ENCODE data around the gene PIM2.

DNA sequence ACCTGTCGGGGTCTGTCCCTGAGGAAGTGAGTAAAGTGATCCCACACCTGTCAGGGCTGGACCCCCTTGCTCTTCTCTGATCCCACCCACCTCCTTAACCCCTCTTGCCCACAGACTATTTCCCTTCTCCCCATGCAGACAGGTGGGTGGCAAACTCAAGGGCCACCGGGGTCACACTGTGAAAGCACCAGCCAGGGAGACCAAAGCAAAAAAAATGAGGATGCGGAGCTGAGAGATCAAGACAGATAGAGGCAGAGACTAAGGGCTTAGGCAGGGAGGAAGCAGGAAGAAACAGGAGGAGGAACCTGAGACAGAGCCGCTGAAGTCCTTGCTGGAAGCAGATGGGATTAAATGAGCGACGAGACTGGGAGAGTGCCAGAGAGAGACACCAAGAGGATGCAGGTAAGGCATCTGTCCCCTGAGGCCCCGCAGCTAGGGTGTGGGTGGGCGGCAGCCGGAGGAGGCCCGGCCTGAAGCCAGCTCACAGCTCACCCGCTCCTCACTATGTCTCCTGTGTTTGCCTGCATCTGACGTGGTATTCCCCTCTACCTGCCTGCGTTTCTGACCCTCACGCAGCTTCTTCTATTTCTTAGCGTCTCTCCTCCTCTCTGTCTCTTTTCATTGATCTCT lies 28.4 kb downstream of the PIM2 start:
- TF ChIP-seq, protein P1, sequence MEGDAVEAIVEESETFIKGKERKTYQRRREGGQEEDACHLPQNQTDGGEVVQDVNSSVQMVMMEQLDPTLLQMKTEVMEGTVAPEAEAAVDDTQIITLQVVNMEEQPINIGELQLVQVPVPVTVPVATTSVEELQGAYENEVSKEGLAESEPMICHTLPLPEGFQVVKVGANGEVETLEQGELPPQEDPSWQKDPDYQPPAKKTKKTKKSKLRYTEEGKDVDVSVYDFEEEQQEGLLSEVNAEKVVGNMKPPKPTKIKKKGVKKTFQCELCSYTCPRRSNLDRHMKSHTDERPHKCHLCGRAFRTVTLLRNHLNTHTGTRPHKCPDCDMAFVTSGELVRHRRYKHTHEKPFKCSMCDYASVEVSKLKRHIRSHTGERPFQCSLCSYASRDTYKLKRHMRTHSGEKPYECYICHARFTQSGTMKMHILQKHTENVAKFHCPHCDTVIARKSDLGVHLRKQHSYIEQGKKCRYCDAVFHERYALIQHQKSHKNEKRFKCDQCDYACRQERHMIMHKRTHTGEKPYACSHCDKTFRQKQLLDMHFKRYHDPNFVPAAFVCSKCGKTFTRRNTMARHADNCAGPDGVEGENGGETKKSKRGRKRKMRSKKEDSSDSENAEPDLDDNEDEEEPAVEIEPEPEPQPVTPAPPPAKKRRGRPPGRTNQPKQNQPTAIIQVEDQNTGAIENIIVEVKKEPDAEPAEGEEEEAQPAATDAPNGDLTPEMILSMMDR (IDR thresholded peaks at IDR 0.05; ENCODE audit: low read depth, low read length, missing input control) = no peak
- TF ChIP-seq, protein P2, sequence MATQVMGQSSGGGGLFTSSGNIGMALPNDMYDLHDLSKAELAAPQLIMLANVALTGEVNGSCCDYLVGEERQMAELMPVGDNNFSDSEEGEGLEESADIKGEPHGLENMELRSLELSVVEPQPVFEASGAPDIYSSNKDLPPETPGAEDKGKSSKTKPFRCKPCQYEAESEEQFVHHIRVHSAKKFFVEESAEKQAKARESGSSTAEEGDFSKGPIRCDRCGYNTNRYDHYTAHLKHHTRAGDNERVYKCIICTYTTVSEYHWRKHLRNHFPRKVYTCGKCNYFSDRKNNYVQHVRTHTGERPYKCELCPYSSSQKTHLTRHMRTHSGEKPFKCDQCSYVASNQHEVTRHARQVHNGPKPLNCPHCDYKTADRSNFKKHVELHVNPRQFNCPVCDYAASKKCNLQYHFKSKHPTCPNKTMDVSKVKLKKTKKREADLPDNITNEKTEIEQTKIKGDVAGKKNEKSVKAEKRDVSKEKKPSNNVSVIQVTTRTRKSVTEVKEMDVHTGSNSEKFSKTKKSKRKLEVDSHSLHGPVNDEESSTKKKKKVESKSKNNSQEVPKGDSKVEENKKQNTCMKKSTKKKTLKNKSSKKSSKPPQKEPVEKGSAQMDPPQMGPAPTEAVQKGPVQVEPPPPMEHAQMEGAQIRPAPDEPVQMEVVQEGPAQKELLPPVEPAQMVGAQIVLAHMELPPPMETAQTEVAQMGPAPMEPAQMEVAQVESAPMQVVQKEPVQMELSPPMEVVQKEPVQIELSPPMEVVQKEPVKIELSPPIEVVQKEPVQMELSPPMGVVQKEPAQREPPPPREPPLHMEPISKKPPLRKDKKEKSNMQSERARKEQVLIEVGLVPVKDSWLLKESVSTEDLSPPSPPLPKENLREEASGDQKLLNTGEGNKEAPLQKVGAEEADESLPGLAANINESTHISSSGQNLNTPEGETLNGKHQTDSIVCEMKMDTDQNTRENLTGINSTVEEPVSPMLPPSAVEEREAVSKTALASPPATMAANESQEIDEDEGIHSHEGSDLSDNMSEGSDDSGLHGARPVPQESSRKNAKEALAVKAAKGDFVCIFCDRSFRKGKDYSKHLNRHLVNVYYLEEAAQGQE (IDR thresholded peaks at IDR 0.05) = no peak
- TF ChIP-seq, protein P3, sequence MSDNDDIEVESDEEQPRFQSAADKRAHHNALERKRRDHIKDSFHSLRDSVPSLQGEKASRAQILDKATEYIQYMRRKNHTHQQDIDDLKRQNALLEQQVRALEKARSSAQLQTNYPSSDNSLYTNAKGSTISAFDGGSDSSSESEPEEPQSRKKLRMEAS (IDR thresholded peaks at IDR 0.05) = no peak
- TF ChIP-seq TAF1 (conservative IDR thresholded peaks at IDR 0.05) = no peak
- TF ChIP-seq HNF4A (conservative IDR thresholded peaks at IDR 0.05) = no peak
- TF ChIP-seq HNF4G (IDR thresholded peaks at IDR 0.05) = no peak
- TF ChIP-seq FOXA2 (IDR thresholded peaks at IDR 0.05) = no peak
- no peak for TF ChIP-seq YY1 (IDR thresholded peaks at IDR 0.05)
- TF ChIP-seq EGR1 (IDR thresholded peaks at IDR 0.05; ENCODE audit: low read depth in 2 of 2) = no peak

Measured in liver (tissue), 3 donors.